Activated T-cell treated with anti-CD3 and anti-CD28 coated beads, Interleukin-2, amount 50 U/mL, for 1 hour (primary cell): Measurements from ENCODE around the gene MCOLN1.
"Not testable (repeated sequence)": the region's sequence is repeated elsewhere in the genome, so short reads cannot be mapped to it uniquely, and the experiment has no call there.

Source experiments
- DNase-seq: peaks from one replicate; pipeline ENCODE4 v3.0.0-alpha.2; 2020

MCOLN1 gene

GRCh38 chr19:7526059-7526929 lies 3.9 kb downstream of the MCOLN1 start:
- DNase-seq, result no peak

GRCh38 chr19:7527516-7528191 lies 5.2 kb downstream of the MCOLN1 start:
- no peak for DNase-seq

GRCh38 chr19:7528192-7528519 lies 5.7 kb downstream of the MCOLN1 start:
- DNase-seq, result no peak

GRCh38 chr19:7528522-7529245 lies 6.3 kb downstream of the MCOLN1 start:
- no peak for DNase-seq

- DNase-seq, result no peak
Observed at GRCh38 chr19:7529246-7529600, 6.8 kb downstream of the MCOLN1 start.

GRCh38 chr19:7529610-7530490 lies 7.4 kb downstream of the MCOLN1 start:
- DNase-seq, result no peak

- no peak for DNase-seq
Observed at GRCh38 chr19:7533281-7533885, 11.0 kb downstream of the MCOLN1 start.

- DNase-seq, result peak; percentile 83
Observed at GRCh38 chr19:7533925-7534480, 11.6 kb downstream of the MCOLN1 start.

- peak; percentile 45 for DNase-seq
Observed at GRCh38 chr19:7534531-7535046, 12.2 kb downstream of the MCOLN1 start.

- peak; percentile 95 for DNase-seq
Observed at GRCh38 chr19:7535047-7535997, 12.9 kb downstream of the MCOLN1 start, which contains the start of gene PNPLA6. Gene PNPLA6 (plus strand): TSS chr19:7535717. CDS start chr19:7535789, 72 bp downstream.

GRCh38 chr19:7535998-7536695 lies 13.7 kb downstream of the MCOLN1 start:
- no peak for DNase-seq

- DNase-seq, result not testable (repeated sequence)
Observed at GRCh38 chr19:7538990-7539389, 16.6 kb downstream of the MCOLN1 start.

- DNase-seq, result no peak
Observed at GRCh38 chr19:7539827-7540425, 17.5 kb downstream of the MCOLN1 start.

- DNase-seq, result no peak
Observed at GRCh38 chr19:7540761-7541474, 18.5 kb downstream of the MCOLN1 start.

- no peak for DNase-seq
Observed at GRCh38 chr19:7541475-7541824, 19.0 kb downstream of the MCOLN1 start.

GRCh38 chr19:7541828-7542443 lies 19.5 kb downstream of the MCOLN1 start:
- DNase-seq, result no peak

- no peak for DNase-seq
Observed at GRCh38 chr19:7542556-7543348, 20.3 kb downstream of the MCOLN1 start.
